Activated CD8-positive, alpha-beta memory T cell treated with anti-CD3 and anti-CD28 coated beads, Interleukin-2, amount 50 U/mL, for 4 hours (primary cell): ENCODE results near the gene ATG7.
"Not testable (repeated sequence)": the region's sequence is repeated elsewhere in the genome, so short reads cannot be mapped to it uniquely, and the experiment has no call there.

Experiments used
- DNase-seq: peaks from one replicate; pipeline ENCODE4 v3.0.0-alpha.2; 2020

The ATG7 gene

DNA sequence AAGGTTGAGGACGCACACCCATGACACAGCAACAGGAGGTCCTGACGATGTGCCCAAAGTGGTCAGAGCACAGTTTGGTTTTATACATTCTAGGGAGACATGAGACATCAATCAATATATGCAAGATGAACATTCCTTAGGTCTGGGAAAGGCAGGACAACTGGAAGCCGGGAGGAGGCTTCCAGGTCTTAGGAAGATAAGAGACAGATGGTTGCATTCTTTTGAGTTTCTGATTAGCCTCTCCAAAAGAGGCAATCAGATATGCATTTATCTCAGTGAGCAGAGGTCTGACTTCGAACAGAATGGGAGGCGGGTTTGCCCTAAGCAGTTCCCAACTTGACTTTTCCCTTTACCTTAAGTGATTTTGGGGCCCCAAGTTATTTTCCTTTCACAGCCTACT lies 16.7 kb upstream of the ATG7 start:
- DNase-seq: not testable (repeated sequence)

- DNase-seq: no peak
These were observed 13.2 kb upstream of the ATG7 start for GRCh38 chr3:11258958-11259357.

DNA sequence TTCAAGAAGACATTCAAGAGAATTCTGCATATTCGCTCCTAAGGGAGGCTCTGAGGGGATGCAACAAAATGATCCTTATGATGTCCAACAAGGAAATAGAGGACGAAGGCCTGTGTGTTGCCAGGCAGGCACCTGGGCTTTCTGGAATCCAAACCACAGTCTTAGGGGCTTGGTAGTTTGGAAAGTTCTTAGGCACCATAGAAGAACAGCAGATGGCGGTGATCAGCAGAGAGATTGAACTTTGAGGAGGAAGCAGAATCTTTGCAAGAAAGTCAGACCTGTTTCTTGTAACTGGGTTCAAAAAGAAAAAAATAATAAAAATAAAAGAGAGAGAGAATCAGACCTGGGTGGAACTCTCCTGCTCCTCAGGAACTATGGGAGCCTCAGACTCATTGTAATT lies 11.7 kb upstream of the ATG7 start:
- no peak for DNase-seq

- no peak for DNase-seq
These were observed 3.2 kb upstream of the ATG7 start for GRCh38 chr3:11269007-11269406.

GRCh38 chr3:11272906-11273574 lies 843 bp downstream of the ATG7 start:
- no peak for DNase-seq

DNA sequence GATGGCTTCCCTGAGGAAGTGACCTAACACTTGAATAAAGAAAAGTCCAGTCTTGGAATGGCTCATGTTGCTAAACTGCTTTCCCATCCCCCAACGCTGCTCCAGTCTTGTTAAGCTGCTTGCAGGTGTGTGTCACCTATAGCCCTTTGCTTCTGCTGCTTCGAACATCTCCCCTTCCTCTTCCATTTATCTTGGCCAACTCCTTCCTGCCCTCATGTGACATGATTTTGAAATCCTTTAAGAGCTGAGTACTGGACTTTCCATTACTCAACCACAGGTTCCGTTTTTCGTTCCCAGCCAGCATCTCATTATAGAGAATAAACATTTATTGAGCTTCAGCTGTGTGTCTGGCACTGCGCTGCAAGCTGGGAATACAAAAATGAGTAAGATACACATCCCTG lies 1.7 kb downstream of the ATG7 start:
- no peak for DNase-seq

DNA sequence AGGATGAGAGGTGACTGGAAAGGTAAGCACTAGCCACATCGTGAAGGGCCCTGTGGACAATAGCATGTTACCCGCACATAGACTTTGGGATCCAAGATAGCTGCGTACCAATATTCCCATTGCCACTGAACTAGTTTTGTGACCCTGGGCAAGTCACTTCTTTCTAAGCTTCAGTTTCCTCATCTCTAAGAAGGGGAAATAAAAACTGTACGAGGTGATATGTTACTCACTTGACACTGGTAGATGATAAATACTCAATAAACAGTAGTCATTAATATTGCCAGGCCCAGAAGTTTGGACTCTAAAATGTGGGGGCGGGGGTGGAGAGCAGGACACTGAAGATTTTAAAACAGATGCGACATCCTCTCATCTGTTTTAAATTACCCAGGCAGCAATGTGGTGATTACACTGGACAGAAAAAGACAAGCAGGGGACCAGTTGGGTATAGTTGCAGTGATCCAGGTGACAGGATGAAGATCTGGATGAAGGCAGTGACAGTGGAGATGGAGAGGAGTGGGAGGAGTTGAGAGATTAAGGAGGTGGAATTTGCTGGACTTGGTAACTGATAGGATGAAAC lies 2.5 kb downstream of the ATG7 start:
- DNase-seq: no peak

DNA sequence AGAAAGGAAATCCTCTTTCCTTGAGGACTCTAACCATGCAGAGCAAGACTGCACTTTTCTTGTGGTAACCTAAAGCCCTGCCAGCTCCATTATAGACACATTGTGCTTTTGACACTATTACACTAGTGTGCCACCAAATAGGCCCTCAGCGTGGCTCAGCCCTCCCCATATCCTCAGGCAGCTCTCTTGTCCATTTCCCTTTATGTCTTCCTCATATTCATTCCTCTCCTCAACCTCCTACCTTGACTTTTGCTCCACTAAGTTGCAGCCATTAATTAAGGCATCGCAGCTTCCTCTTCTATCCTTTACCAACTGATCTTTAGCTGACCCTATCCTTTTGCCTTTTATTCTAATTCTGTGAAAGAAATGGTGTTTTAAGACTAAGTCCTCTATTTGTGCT lies 3.7 kb downstream of the ATG7 start:
- DNase-seq: no peak

- no peak for DNase-seq
These were observed 4.7 kb downstream of the ATG7 start for GRCh38 chr3:11276901-11277300.

GRCh38 chr3:11282250-11283138 lies 10.3 kb downstream of the ATG7 start:
- DNase-seq: no peak

- DNase-seq: no peak
These were observed 10.9 kb downstream of the ATG7 start for GRCh38 chr3:11283139-11283475.

DNA sequence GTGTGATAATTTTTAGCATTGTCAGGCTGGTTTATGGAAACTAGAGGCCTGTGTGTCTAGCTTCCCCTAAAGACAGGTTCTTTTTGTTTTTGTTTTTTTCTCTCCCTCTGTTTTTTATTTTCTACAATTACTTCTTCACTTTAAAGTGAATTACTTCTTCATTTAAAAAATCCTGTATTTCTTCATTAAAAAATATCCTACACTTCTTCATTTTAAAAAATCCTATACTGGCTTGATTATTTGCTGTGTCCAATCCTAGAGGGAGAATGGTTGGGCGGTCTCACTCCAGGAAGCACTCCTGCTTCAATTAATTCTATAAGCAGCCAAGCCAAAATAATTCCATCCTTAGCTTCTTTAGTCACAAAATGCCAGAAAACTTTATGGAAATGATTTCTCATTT lies 11.8 kb downstream of the ATG7 start:
- DNase-seq: no peak

DNA sequence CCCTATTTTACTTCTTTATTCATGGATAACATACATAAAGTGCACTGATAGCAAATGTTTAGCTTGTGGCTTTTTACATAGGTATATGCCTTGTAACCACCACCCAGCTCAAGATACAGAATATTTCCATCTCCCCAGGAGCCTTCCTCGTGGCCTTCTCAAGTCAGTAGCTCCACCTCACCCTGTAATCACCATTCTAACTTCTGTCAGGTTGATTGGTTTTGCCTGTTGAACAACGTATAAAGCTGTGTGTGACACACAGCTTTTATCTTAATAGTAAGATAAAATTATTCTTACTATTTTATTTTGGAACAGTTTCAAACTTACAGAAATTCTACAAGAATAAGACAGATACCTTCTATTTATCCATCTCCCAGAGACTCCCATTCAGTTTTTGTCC lies 13.3 kb downstream of the ATG7 start:
- DNase-seq: no peak

DNA sequence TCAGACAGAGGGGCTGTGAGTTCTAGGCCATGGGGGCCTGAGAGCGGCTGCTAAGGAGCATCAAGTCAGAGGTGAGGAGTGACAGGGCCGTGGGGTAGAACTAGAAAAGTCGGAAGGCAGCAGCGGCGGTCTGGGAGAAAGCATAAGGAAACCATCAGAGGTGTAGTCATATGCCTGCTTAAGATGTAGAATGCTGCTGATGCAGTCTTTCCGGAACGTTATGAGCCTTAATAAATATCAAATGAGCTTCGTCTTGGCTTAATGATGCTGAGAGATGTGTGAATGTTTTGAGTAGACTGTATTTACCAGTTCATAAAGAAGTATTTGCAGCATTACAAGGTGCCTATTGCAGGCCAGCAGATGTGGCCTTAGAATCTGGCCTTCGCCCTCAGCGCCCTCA lies 15.2 kb downstream of the ATG7 start:
- DNase-seq: no peak

- no peak for DNase-seq
These were observed 15.9 kb downstream of the ATG7 start for GRCh38 chr3:11288021-11288491.

DNA sequence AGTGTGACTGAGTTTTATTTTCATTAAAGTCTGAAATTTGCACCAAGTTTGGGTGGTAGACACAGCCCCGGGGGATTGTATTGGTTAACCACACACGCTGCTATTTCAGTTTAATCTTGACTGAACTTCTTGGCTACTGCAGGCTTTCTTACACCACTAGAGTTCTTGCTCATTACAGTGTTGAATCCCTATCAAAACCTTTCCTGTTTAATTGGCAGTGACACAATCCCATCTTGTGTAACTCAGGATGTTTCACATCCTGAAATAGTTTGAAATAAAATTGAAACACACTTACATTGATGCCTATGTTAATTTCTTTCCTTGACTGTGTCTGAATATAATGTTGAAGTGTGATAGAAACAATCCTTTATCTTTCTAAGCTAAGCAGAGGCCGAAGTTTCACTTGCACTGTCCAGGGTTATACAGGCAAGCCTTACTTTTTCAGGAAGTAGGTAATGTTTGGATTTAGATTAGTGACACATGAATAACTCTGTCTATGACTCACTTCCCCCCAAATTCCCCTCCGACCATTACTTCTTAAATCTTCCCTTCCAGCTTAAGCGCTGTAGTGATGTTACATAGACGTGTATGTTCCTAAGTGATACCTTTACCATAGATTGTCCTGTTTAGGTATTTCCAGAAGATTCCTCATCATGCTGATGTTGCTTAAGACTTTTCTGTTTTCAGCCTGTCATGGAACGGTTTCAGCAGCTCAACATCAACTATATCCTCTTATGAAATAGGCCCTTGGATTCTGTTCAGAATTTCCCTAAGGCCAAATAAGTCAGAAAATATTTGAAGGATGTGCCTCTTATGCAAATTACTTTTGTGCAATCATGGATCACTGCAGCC lies 16.8 kb downstream of the ATG7 start:
- DNase-seq: no peak

- no peak for DNase-seq
These were observed 17.7 kb downstream of the ATG7 start for GRCh38 chr3:11289864-11290263.

- DNase-seq: peak; percentile 17
These were observed 18.8 kb downstream of the ATG7 start for GRCh38 chr3:11290743-11291680.

DNA sequence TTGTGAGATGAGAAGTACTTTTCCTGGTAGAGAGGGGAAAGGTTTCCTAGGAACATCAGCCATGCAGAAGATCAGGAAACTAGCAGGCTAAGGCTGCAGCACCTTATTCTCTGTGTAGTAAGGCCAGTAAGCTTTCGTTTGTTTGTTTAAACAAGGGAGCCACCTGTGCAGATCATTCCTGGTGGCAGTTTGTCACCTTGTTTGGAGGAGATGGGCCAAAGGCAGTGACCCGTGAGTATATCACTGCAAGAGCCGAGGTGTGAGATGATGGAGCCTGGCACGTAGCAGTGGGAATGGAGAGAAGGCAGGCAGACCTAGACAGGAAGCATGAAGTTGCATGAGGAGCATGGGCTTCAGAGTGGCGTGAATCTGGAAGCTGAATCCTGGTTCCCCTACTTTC lies 19.6 kb downstream of the ATG7 start:
- DNase-seq: no peak

GRCh38 chr3:11297126-11297525 lies 24.9 kb downstream of the ATG7 start:
- DNase-seq: no peak

GRCh38 chr3:11300970-11301369 lies 28.8 kb downstream of the ATG7 start:
- no peak for DNase-seq

GRCh38 chr3:11302444-11302843 lies 30.2 kb downstream of the ATG7 start:
- DNase-seq: no peak
